Thyroid gland (tissue), 4 donors: ENCODE data around the gene NEK7. TPM values are rescaled to one million over a fixed set of nuclear protein-coding genes. Genes with fewer than 3 reads are reported as not detected.
A peak's percentile ranks its signal among the peaks of the same experiment; 100 is the strongest.

Experiments
- DNase-seq, 2 donors: peaks; one replicate each; pipeline ENCODE4 v3.0.0-alpha.2; 2019
- H3K27ac ChIP-seq, 3 donors: fragments of 200-600 bp; sonication (generic); 1 replicate in 2 of 3; 2 replicates in 1 of 3; pipeline ENCODE4 v1.5.1; 2016 to 2019; ENCODE audit warnings: mild to moderate bottlenecking in 1 of 3, moderate library complexity in 1 of 3
- H3K27me3 ChIP-seq: fragments of 200-600 bp; sonication (generic); one replicate; pipeline ENCODE4 v1.5.1; 2019
- H3K36me3 ChIP-seq, 2 donors: fragments of 200-600 bp; sonication (generic); one replicate each; pipeline ENCODE4 v1.5.1; 2016 to 2019
- H3K4me1 ChIP-seq, 2 donors: fragments of 200-600 bp; sonication (generic); one replicate each; pipeline ENCODE4 v1.5.1; 2017 to 2019
- H3K4me3 ChIP-seq, 3 donors: fragments of 200-600 bp; sonication (generic); replicated peaks in 1 of 3; 1 replicate in 2 of 3; 2 replicates in 1 of 3; pipeline ENCODE4 v1.5.1; 2016; ENCODE audit warnings: mild to moderate bottlenecking in 1 of 3
- H3K9me3 ChIP-seq: fragments of 200-600 bp; sonication (generic); one replicate; pipeline ENCODE4 v1.5.1; 2017
- POLR2A ChIP-seq, 2 donors: fragments of 450-650 bp; IDR thresholded peaks; one replicate each; pipeline ENCODE4 v1.6.1; 2017; ENCODE audit warnings: antibody characterized with exemption in 2 of 2, mild to moderate bottlenecking in 2 of 2, moderate library complexity in 1 of 2
- WGBS, 2 donors: methylation state at CpG; one replicate each; pipeline ENCODE4 v1.1.5; 2017; 5-methylcytosine and 5-hydroxymethylcytosine counted together
- intact Hi-C: fragments of 100-400 bp; cut with DNase I; formaldehyde crosslinking; loops from one replicate; pipeline ENCODE4 v1.15.1; 2023
- total RNA-seq, 4 donors: library from RNA; depleted of rRNA; stranded (reverse); fragments of >200 nt; gene quantifications; one replicate each; pipeline ENCODE4 v1.2.3, GENCODE V29; 2016
- TF ChIP-seq, protein P1 (sequence below), 6 experiments: fragments of 200-600 bp in 3 of 6; fragments of 450-650 bp in 3 of 6; sonication (generic) in 3 of 6; IDR thresholded peaks; one replicate each; pipeline ENCODE4 v1.5.1; 2016 to 2019; ENCODE audit warnings: antibody characterized with exemption in 6 of 6, mild to moderate bottlenecking in 2 of 6, inconsistent platforms in 1 of 6, moderate library complexity in 1 of 6

NEK7 gene
- total RNA-seq, 4 donors from 2014 or later, result 65.6 to 102 (median 77.7) TPM

- Histone ChIP-seq H3K27me3 (no peaks in the 10 kb centered on the region), H3K9me3 (no peaks in the 10 kb centered on the region), H3K4me3 (no peak overlapping the region), H3K36me3 (no peaks in the 10 kb centered on the region), H3K27ac (no peak overlapping the region), H3K4me1 (peaks cover 10 to 18% of the 10 kb centered on the region in 2 donors)
- TF ChIP-seq POLR2A (IDR thresholded peaks at IDR 0.05), result no peak
- TF ChIP-seq, protein P1, sequence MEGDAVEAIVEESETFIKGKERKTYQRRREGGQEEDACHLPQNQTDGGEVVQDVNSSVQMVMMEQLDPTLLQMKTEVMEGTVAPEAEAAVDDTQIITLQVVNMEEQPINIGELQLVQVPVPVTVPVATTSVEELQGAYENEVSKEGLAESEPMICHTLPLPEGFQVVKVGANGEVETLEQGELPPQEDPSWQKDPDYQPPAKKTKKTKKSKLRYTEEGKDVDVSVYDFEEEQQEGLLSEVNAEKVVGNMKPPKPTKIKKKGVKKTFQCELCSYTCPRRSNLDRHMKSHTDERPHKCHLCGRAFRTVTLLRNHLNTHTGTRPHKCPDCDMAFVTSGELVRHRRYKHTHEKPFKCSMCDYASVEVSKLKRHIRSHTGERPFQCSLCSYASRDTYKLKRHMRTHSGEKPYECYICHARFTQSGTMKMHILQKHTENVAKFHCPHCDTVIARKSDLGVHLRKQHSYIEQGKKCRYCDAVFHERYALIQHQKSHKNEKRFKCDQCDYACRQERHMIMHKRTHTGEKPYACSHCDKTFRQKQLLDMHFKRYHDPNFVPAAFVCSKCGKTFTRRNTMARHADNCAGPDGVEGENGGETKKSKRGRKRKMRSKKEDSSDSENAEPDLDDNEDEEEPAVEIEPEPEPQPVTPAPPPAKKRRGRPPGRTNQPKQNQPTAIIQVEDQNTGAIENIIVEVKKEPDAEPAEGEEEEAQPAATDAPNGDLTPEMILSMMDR (IDR thresholded peaks at IDR 0.05), result no peak
- no peak for DNase-seq
- intact Hi-C loops, result no loop called here
These were observed 42.3 kb downstream of the NEK7 start for GRCh38 chr1:198199105-198199504.

- intact Hi-C loops, result no loop called here
- H3K27ac ChIP-seq, result no peak overlapping the region
- peak in 1 of 2 donors; percentile 40 for DNase-seq
- H3K4me3 ChIP-seq, result no peak overlapping the region
- 72 to 77% methylated on average over 10 of the region's 10 CpGs for WGBS, 2 donors
- H3K9me3 ChIP-seq, result no peaks in the 10 kb centered on the region
- peaks cover 10 to 18% of the 10 kb centered on the region in 2 donors for H3K4me1 ChIP-seq
- TF ChIP-seq, protein P1 (IDR thresholded peaks at IDR 0.05), result no peak
- TF ChIP-seq POLR2A (IDR thresholded peaks at IDR 0.05), result no peak
- H3K36me3 ChIP-seq, result no peaks in the 10 kb centered on the region
- H3K27me3 ChIP-seq, result no peaks in the 10 kb centered on the region
These were observed 45.4 kb downstream of the NEK7 start for GRCh38 chr1:198201956-198202784.

DNA sequence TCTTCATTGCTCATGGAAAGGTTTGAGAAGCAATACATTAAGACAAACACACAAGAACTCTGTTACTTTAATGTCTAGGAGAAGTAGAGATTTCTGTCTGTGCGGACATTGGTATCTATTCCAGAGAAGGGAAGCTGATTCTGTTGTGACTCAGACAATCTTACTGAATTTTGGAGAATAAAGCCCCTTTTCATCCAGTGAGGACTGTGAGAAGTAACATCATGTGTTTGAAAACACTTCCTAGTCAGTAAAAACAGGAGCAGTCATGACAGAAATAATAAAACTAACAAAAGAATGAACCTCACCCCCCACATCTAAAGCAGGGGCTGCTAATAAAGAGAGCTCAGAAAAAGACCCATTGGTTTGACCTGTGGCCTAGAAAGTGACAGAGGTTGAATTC is 46.6 kb downstream of the NEK7 start:
- WGBS, 2 donors, result 83 to 89% methylated on average over 1 of the region's 1 CpG

GRCh38 chr1:198205016-198205684 is 48.4 kb downstream of the NEK7 start:
- 80 to 89% methylated on average over 5 of the region's 5 CpGs for WGBS, 2 donors
- intact Hi-C loops, result no loop called here

More for the DNA sequence above, 46.6 kb downstream of the NEK7 start:
- Histone ChIP-seq H3K4me3 (no peak overlapping the region), H3K4me1 (peaks cover 10 to 18% of the 10 kb centered on the region in 2 donors), H3K27ac (no peak overlapping the region), H3K9me3 (no peaks in the 10 kb centered on the region), H3K27me3 (no peaks in the 10 kb centered on the region), H3K36me3 (no peaks in the 10 kb centered on the region)
- TF ChIP-seq, protein P1 (IDR thresholded peaks at IDR 0.05), result no peak
- no peak for TF ChIP-seq POLR2A (IDR thresholded peaks at IDR 0.05)
- intact Hi-C loops, result no loop called here
- no peak for DNase-seq

More at GRCh38 chr1:198205016-198205684, 48.4 kb downstream of the NEK7 start:
- H3K27me3 ChIP-seq, result no peaks in the 10 kb centered on the region
- no peak overlapping the region for H3K4me3 ChIP-seq
- no peaks in the 10 kb centered on the region for H3K36me3 ChIP-seq
- no peak for DNase-seq
- no peaks in the 10 kb centered on the region for H3K9me3 ChIP-seq
- TF ChIP-seq POLR2A (IDR thresholded peaks at IDR 0.05), result no peak
- TF ChIP-seq, protein P1 (IDR thresholded peaks at IDR 0.05), result no peak
- no peak overlapping the region for H3K27ac ChIP-seq
- H3K4me1 ChIP-seq, result peaks cover 10 to 12% of the 10 kb centered on the region in 2 donors
